Astrocyte of the cerebellum (primary cell): ENCODE results near the gene PLAU.
"Not testable (repeated sequence)": the region's sequence is repeated elsewhere in the genome, so short reads cannot be mapped to it uniquely, and the experiment has no call there.

Experiments used
- DNase-seq: peaks from one replicate; pipeline ENCODE4 v3.0.0-alpha.2; 2011; ENCODE audit warnings: low read depth
- H3K4me3 ChIP-seq: 2 replicates; pipeline ENCODE4 v1.5.1; 2011; ENCODE audit warnings: mild to moderate bottlenecking, low read depth, low read length, moderate library complexity
- in situ Hi-C: cut with HindIII; loops from 2 replicates; pipeline ENCODE4 v1.10.0; 2017; ENCODE audit warnings: low sequenced_read_pairs
- TF ChIP-seq, protein P1 (sequence below): IDR thresholded peaks from 2 replicates; pipeline ENCODE4 v1.5.1; 2012; ENCODE audit warnings: low read length, low read depth, moderate library complexity, mild to moderate bottlenecking; ENCODE audit errors: missing control alignments

The PLAU gene

DNA sequence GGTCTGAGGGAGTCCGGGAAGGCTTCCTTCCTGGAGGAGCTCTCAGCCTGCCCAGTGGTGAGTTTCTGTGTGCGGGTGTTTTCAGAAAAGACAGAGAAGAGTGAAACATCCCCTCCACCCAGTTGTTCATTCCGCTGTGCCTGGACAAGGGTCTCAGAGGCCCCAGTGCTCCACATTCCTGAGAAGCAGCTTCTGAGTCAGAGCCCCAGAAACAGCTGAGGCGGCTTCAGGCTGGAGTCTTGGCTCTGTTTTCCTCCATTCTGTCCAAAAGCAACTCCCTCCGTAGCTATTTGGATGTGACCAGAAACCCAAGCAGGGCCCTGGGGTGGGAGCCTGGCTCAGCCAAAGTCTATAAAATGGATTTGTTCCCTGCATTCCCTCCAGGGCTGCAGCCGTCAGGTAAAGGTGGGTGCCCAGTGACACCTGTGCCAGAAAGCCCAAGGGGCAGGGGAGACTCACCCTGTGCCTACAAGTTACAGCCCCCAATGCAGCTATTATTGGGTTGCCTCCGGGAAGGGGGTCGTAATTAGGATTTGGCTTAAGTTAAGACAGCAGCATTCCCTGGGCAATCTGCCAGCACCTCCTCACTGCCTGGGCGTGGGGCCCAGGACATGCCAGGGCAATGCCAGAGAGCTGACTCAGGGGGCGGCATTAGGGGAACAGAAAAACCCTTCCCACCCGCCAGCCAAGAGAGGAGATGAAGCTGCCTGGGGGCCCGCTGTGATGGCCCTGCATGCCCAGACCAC lies 23.5 kb upstream of the PLAU start:
- TF ChIP-seq, protein P1, sequence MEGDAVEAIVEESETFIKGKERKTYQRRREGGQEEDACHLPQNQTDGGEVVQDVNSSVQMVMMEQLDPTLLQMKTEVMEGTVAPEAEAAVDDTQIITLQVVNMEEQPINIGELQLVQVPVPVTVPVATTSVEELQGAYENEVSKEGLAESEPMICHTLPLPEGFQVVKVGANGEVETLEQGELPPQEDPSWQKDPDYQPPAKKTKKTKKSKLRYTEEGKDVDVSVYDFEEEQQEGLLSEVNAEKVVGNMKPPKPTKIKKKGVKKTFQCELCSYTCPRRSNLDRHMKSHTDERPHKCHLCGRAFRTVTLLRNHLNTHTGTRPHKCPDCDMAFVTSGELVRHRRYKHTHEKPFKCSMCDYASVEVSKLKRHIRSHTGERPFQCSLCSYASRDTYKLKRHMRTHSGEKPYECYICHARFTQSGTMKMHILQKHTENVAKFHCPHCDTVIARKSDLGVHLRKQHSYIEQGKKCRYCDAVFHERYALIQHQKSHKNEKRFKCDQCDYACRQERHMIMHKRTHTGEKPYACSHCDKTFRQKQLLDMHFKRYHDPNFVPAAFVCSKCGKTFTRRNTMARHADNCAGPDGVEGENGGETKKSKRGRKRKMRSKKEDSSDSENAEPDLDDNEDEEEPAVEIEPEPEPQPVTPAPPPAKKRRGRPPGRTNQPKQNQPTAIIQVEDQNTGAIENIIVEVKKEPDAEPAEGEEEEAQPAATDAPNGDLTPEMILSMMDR = no peak
- in situ Hi-C loops = loop anchor here (25.0 kb wide), 2 partner anchors 225 to 325 kb away; no protein-coding TSS in a partner anchor
- peak; percentile 88 for DNase-seq
- H3K4me3 ChIP-seq = no peak overlapping the region

DNA sequence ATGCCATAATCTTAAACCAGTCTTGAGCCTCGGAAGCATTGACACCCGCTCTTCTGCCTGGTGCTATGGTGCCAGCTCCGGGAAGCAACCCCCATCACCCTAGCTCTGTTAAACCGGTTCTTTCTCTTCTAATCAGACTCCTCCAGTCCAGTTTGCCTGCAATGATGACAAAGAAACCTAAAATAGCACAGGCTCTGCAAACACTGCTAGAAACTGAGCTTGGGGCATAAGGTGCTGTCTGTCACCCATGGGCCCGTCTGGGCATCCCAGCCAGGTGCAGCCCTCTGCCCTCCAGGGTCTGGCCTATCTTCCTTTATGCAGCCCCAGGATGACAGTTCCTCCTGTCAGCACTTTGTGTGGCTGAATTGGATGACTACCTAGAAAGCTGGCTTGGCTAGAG lies 22.4 kb upstream of the PLAU start:
- in situ Hi-C loops = loop anchor here (25.0 kb wide), 2 partner anchors 224 to 324 kb away; no protein-coding TSS in a partner anchor
- TF ChIP-seq, protein P1 = no peak
- H3K4me3 ChIP-seq = no peak overlapping the region
- DNase-seq = no peak

DNA sequence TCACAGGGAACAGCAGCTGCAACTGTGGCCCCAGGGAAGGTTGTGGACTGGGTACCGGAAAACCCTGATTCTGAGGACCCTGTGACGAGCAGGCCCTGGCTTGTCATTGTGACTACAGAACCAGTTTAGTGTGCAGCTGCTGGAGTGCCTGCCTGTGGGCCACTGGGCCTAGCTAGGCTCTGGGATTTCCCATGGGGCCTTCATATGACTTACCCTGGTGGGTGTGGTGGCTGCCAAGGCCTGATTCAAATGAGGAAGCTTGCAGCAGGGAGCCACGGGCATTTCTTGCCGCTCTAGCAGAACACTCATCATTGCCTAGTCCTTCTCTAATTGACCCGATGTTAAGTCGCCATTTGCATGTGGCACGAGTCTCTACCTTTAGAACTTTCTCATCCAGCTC lies 21.9 kb upstream of the PLAU start:
- no peak overlapping the region for H3K4me3 ChIP-seq
- DNase-seq = no peak
- TF ChIP-seq, protein P1 = no peak
- in situ Hi-C loops = loop anchor here (25.0 kb wide), 2 partner anchors 223 to 323 kb away; no protein-coding TSS in a partner anchor

DNA sequence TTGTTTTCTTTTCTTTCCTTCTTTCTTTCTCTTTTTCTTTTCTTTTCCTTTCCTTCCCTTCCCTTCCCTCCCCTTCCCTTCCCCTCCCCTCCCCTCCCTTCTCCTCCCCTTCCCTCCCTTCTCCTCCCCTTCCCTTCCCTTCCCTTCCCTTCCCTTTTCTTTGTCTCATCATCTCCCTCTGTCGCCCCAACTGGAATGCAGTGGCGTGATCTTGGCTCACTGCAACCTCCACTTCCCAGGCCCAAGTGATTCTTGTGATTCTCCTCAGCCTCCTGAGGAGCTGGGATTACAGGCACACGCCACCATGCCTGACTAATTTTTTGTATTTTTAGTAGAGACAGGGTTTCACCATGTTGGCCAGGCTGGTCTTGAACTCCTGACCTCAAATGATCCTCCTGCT lies 21.5 kb upstream of the PLAU start:
- not testable (repeated sequence) for DNase-seq, H3K4me3 ChIP-seq
- in situ Hi-C loops = loop anchor here (25.0 kb wide), 2 partner anchors 223 to 323 kb away; no protein-coding TSS in a partner anchor

DNA sequence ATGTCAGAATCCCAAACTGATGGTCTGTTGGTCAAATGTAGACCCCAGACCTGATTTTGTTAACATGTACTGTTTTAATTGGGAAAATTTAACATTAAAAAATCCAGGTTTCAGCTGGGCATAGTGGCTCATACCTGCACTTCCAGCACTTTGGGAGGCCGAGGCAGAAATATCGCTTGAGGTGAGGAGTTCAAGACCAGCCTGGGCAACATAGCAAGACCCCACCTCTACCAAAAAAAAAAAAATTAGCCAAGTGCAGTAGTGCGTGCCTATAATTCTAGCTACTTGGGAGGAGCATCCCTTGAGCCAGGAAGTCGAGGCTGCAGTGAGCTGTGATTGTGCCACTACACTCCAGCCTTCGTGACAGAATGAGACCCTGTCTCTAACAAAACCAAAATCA lies 20.7 kb upstream of the PLAU start:
- in situ Hi-C loops = loop anchor here (25.0 kb wide), 2 partner anchors 222 to 322 kb away; no protein-coding TSS in a partner anchor
- DNase-seq = no peak
- no peak overlapping the region for H3K4me3 ChIP-seq
- TF ChIP-seq, protein P1 = no peak

DNA sequence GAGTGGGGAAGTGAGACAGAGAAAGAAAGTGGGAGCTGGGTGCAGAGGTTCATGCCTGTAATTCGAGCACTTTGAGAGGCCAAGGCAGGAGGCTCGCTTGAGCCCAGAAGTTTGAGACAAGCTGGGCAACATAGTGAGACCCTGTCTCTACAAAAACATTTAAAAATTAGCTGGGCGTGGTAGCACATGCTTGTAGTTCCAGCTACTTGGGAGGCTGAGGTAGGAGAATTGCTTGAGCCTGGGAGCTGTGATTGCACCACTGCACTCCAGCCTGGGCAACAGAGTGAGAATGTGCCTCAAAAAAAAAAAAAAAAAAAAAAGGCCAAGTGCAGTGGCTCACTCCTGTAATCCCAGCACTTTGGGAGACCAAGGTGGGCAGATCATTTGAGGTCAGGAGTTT lies 20.1 kb upstream of the PLAU start:
- H3K4me3 ChIP-seq, DNase-seq: not testable (repeated sequence)
- in situ Hi-C loops = loop anchor here (25.0 kb wide), 2 partner anchors 221 to 321 kb away; no protein-coding TSS in a partner anchor

DNA sequence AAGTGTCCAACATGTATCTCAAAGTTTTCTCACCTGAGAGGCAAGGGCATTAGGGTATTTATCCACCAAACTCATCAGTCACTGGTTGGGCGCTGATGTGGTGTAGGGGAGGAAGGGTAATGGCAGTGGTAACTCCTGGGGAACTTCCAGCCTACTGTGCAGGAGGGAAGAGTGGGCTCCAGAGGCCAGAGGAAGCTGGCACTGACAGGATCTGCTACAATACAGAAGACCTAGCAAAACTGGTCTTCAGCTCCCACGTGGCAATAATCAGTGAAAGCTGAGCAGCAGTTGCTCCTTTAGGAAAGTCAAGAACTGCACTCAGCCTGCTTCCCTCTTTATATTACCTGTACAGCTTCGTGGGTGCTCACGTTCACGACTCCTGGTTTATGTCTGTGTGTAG lies 19.4 kb upstream of the PLAU start:
- in situ Hi-C loops = loop anchor here (25.0 kb wide), 2 partner anchors 221 to 321 kb away; no protein-coding TSS in a partner anchor
- TF ChIP-seq, protein P1 = no peak
- no peak for DNase-seq
- H3K4me3 ChIP-seq = no peak overlapping the region
